Liver (tissue), 9 donors: Measurements from ENCODE around the gene NOL4L. TPM values are rescaled to one million over a fixed set of nuclear protein-coding genes. Genes with fewer than 3 reads are reported as not detected.

Experiments
- DNase-seq: peaks from one replicate; pipeline ENCODE4 v3.0.0-alpha.2; 2017; ENCODE audit warnings: low spot score
- H3K27ac ChIP-seq, 2 donors: one replicate each; pipeline ENCODE4 v1.7.0; 2013; ENCODE audit warnings: inconsistent platforms in 2 of 2, low read length in 2 of 2, control low read depth in 1 of 2, low read depth in 1 of 2, mild to moderate bottlenecking in 1 of 2
- H3K27me3 ChIP-seq, 4 donors: one replicate each; pipeline versions ENCODE4 v1.6.1 to v1.7.0; 2013; ENCODE audit warnings: low read length in 3 of 4, inconsistent platforms in 1 of 4, mild to moderate bottlenecking in 1 of 4, moderate library complexity in 1 of 4; ENCODE audit not compliant: control insufficient read depth in 4 of 4, insufficient read depth in 4 of 4
- H3K36me3 ChIP-seq, 4 donors: one replicate each; pipeline versions ENCODE4 v1.6.1 to v1.7.0; 2013; ENCODE audit warnings: low read length in 3 of 4, mild to moderate bottlenecking in 3 of 4, low read depth in 1 of 4, moderate library complexity in 1 of 4; ENCODE audit not compliant: control insufficient read depth in 4 of 4, insufficient read depth in 3 of 4
- H3K4me1 ChIP-seq, 4 donors: one replicate each; pipeline versions ENCODE4 v1.6.1 to v1.7.0; 2013; ENCODE audit warnings: low read length in 3 of 4, mild to moderate bottlenecking in 3 of 4, moderate library complexity in 1 of 4; ENCODE audit not compliant: control insufficient read depth in 4 of 4, insufficient read depth in 4 of 4
- H3K4me3 ChIP-seq, 3 donors: one replicate each; pipeline versions ENCODE4 v1.6.1 to v1.7.0; 2013; ENCODE audit warnings: low read length in 3 of 3, control low read depth in 1 of 3, low read depth in 1 of 3, mild to moderate bottlenecking in 1 of 3
- H3K9ac ChIP-seq, 2 donors: one replicate each; pipeline ENCODE4 v1.7.0; 2013; ENCODE audit warnings: low read length in 2 of 2, mild to moderate bottlenecking in 2 of 2, moderate library complexity in 2 of 2, control low read depth in 1 of 2, low read depth in 1 of 2
- H3K9me3 ChIP-seq, 4 donors: one replicate each; pipeline versions ENCODE4 v1.6.1 to v1.7.0; 2013; ENCODE audit warnings: low read length in 3 of 4; ENCODE audit not compliant: control insufficient read depth in 4 of 4
- ATF3 ChIP-seq: IDR thresholded peaks from 2 replicates; pipeline ENCODE4 v1.6.1; 2016; ENCODE audit warnings: antibody characterized with exemption
- CTCF ChIP-seq: fragments of 150-350 bp; IDR thresholded peaks from 2 replicates; pipeline ENCODE4 v1.5.1; 2017; ENCODE audit warnings: improper control_type of control experiment, low read depth, low read length; ENCODE audit not compliant: missing input control
- EGR1 ChIP-seq, 2 donors: IDR thresholded peaks; 2 replicates each; pipeline ENCODE4 v1.6.1; 2016 to 2018; ENCODE audit warnings: antibody characterized with exemption in 2 of 2, low read depth in 2 of 2
- FOXA1 ChIP-seq: IDR thresholded peaks from 2 replicates; pipeline ENCODE4 v1.6.1; 2016; ENCODE audit warnings: antibody characterized with exemption
- FOXA2 ChIP-seq: IDR thresholded peaks from 2 replicates; pipeline ENCODE4 v1.6.1; 2016; ENCODE audit warnings: antibody characterized with exemption
- GABPA ChIP-seq, 2 donors: IDR thresholded peaks in 1 of 2; conservative IDR thresholded peaks in 1 of 2; 2 replicates each; pipeline ENCODE4 v1.6.1; 2016; ENCODE audit warnings: antibody characterized with exemption in 2 of 2, mild to moderate bottlenecking in 1 of 2, moderate library complexity in 1 of 2
- HNF4A ChIP-seq, 2 donors: conservative IDR thresholded peaks; 2 replicates each; pipeline ENCODE4 v1.6.1; 2016; ENCODE audit warnings: antibody characterized with exemption in 2 of 2, mild to moderate bottlenecking in 2 of 2
- HNF4G ChIP-seq: IDR thresholded peaks from 2 replicates; pipeline ENCODE4 v1.6.1; 2016; ENCODE audit warnings: antibody characterized with exemption
- JUND ChIP-seq, 2 donors: IDR thresholded peaks; 2 replicates each; pipeline ENCODE4 v1.6.1; 2016; ENCODE audit warnings: antibody characterized with exemption in 2 of 2
- MAX ChIP-seq: IDR thresholded peaks from 2 replicates; pipeline ENCODE4 v1.6.1; 2016; ENCODE audit warnings: antibody characterized with exemption
- NR2F2 ChIP-seq: IDR thresholded peaks from 2 replicates; pipeline ENCODE4 v1.6.1; 2016; ENCODE audit warnings: antibody characterized with exemption
- RAD21 ChIP-seq, 2 donors: IDR thresholded peaks; 2 replicates each; pipeline ENCODE4 v1.6.1; 2016; ENCODE audit warnings: antibody characterized with exemption in 2 of 2, mild to moderate bottlenecking in 2 of 2
- REST ChIP-seq: IDR thresholded peaks from 2 replicates; pipeline ENCODE4 v1.6.1; 2016; ENCODE audit warnings: antibody characterized with exemption, mild to moderate bottlenecking
- RXRA ChIP-seq, 2 donors: IDR thresholded peaks; 2 replicates each; pipeline ENCODE4 v1.6.1; 2017 to 2018; ENCODE audit warnings: antibody characterized with exemption in 2 of 2, mild to moderate bottlenecking in 1 of 2
- SP1 ChIP-seq: IDR thresholded peaks from 2 replicates; pipeline ENCODE4 v1.6.1; 2018; ENCODE audit warnings: antibody characterized with exemption, mild to moderate bottlenecking
- TAF1 ChIP-seq: conservative IDR thresholded peaks from 2 replicates; pipeline ENCODE4 v1.6.1; 2016; ENCODE audit warnings: antibody characterized with exemption, mild to moderate bottlenecking
- YY1 ChIP-seq: IDR thresholded peaks from 2 replicates; pipeline ENCODE4 v1.6.1; 2016; ENCODE audit warnings: antibody characterized with exemption, mild to moderate bottlenecking
- ZBTB33 ChIP-seq: IDR thresholded peaks from 2 replicates; pipeline ENCODE4 v1.6.1; 2016; ENCODE audit warnings: antibody characterized with exemption
- WGBS: extraction: QIAGEN DNeasy Blood & Tissue Kit; methylation state at CpG from one replicate; pipeline ENCODE4 v1.1.7; 2013; 5-methylcytosine and 5-hydroxymethylcytosine counted together
- polyA plus RNA-seq, 2 donors: library from polyadenylated mRNA; stranded (reverse) in 1 of 2; unstranded in 1 of 2; fragments of 200-250 nt in 1 of 2; fragments of >200 nt in 1 of 2; fragmentation: Nextera tagmentation in 1 of 2; extraction: Ambion mirVana in 1 of 2; gene quantifications; one replicate each; pipeline versions ENCODE4 v1.2.1 to v1.2.3, GENCODE V29; 2013 to 2015
- total RNA-seq, 2 donors: library from RNA; depleted of rRNA; stranded (reverse); fragments of >200 nt; gene quantifications; one replicate each; pipeline ENCODE4 v1.2.3, GENCODE V29; 2014
- donor health status: healthy.
- donor health status: healthy.
- donor health status: healthy.
- donor health status: healthy.
- donor health status: healthy.

NOL4L gene
- total and polyA plus RNA-seq, 4 donors: 2.2 to 6.8 (median 4.3) TPM

GRCh38 chr20:32626407-32626806, 41.3 kb upstream of the NOL4L start:
- DNase-seq: no peak
- Histone ChIP-seq H3K36me3 (no peaks in the 10 kb centered on the region), H3K9ac (no peak overlapping the region), H3K4me3 (no peak overlapping the region), H3K4me1 (no peaks in the 10 kb centered on the region), H3K9me3 (no peaks in the 10 kb centered on the region), H3K27me3 (no peaks in the 10 kb centered on the region), H3K27ac (no peak overlapping the region)
- no peak for TF ChIP-seq NR2F2
- no peak for TF ChIP-seq RAD21 (IDR thresholded peaks at IDR 0.05)
- no peak for TF ChIP-seq REST
- TF ChIP-seq TAF1: no peak
- no peak for TF ChIP-seq HNF4A (conservative IDR thresholded peaks at IDR 0.05)
- no peak for TF ChIP-seq GABPA (IDR thresholded peaks at IDR 0.05 in 1 of 2, conservative IDR thresholded peaks at IDR 0.05 in 1 of 2)
- no peak for TF ChIP-seq ATF3
- TF ChIP-seq EGR1 (IDR thresholded peaks at IDR 0.05; ENCODE audit: low read depth in 2 of 2): no peak
- no peak for TF ChIP-seq HNF4G
- no peak for TF ChIP-seq ZBTB33
- no peak for TF ChIP-seq RXRA (IDR thresholded peaks at IDR 0.05)
- TF ChIP-seq YY1: no peak
- TF ChIP-seq CTCF: no peak
- no peak for TF ChIP-seq MAX
- no peak for TF ChIP-seq FOXA1
- no peak for TF ChIP-seq SP1
- no peak for TF ChIP-seq JUND (IDR thresholded peaks at IDR 0.05)
- TF ChIP-seq FOXA2: no peak
- 86% methylated on average over 3 of the region's 3 CpGs for WGBS
